Lower leg skin (tissue), 4 donors: ENCODE data around the gene POMT1. TPM values are rescaled to one million over a fixed set of nuclear protein-coding genes. Genes with fewer than 3 reads are reported as not detected.
A peak's percentile ranks its signal among the peaks of the same experiment; 100 is the strongest.

Experiments used
- DNase-seq, 2 donors: peaks; one replicate each; pipeline ENCODE4 v3.0.0-alpha.2; 2019; ENCODE audit warnings: low spot score in 2 of 2
- H3K4me3 ChIP-seq: fragments of 200-600 bp; sonication (generic); 2 replicates; pipeline ENCODE4 v1.5.1; 2017; ENCODE audit warnings: mild to moderate bottlenecking, low read depth; ENCODE audit not compliant: poor library complexity, severe bottlenecking
- CTCF ChIP-seq, 3 donors: fragments of 450-650 bp; IDR thresholded peaks; one replicate each; pipeline ENCODE4 v1.5.1; 2016; ENCODE audit warnings: antibody characterized with exemption in 3 of 3, mild to moderate bottlenecking in 3 of 3, moderate library complexity in 2 of 3
- POLR2A ChIP-seq, 2 donors: fragments of 450-650 bp; IDR thresholded peaks; one replicate each; pipeline ENCODE4 v1.6.1; 2016 to 2017; ENCODE audit warnings: antibody characterized with exemption in 2 of 2, mild to moderate bottlenecking in 1 of 2, moderate library complexity in 1 of 2
- WGBS, 2 donors: methylation state at CpG; one replicate each; pipeline ENCODE4 v1.1.5; 2018; 5-methylcytosine and 5-hydroxymethylcytosine counted together
- intact Hi-C: fragments of 100-400 bp; cut with DNase I; formaldehyde crosslinking; loops from one replicate; pipeline ENCODE4 v1.15.0; 2023; ENCODE audit warnings: low total_unique reads
- total RNA-seq, 4 donors: library from RNA; depleted of rRNA; stranded (reverse); fragments of >200 nt; gene quantifications; one replicate each; pipeline ENCODE4 v1.1.0, GENCODE V29; 2016

POMT1 gene
- total RNA-seq, 4 donors from 2014 or later = 23.9 to 29.0 (median 26.6) TPM

GRCh38 chr9:131464354-131465000 is 38.2 kb upstream of the POMT1 start:
- peak in 1 of 2 donors; percentile 76 for DNase-seq
- no peak overlapping the region for H3K4me3 ChIP-seq
- intact Hi-C loops = no loop called here
- TF ChIP-seq POLR2A (IDR thresholded peaks at IDR 0.05) (no peak), CTCF (IDR thresholded peaks at IDR 0.05) (no peak)
- WGBS, 2 donors = 90 to 91% methylated on average over 24 of the region's 24 CpGs

GRCh38 chr9:131465401-131465800 is 37.3 kb upstream of the POMT1 start:
- no peak overlapping the region for H3K4me3 ChIP-seq
- no peak for DNase-seq
- intact Hi-C loops = no loop called here
- TF ChIP-seq CTCF (IDR thresholded peaks at IDR 0.05) (no peak), POLR2A (IDR thresholded peaks at IDR 0.05) (no peak)
- WGBS, 2 donors = 70 to 73% methylated on average over 6 of the region's 6 CpGs

GRCh38 chr9:131467214-131467935 is 35.3 kb upstream of the POMT1 start:
- TF ChIP-seq POLR2A (IDR thresholded peaks at IDR 0.05) = no peak
- TF ChIP-seq CTCF (IDR thresholded peaks at IDR 0.05) = no peak
- 76 to 80% methylated on average over 13 of the region's 13 CpGs for WGBS, 2 donors
- DNase-seq = peak in 1 of 2 donors; percentile 85
- intact Hi-C loops = no loop called here
- no peak overlapping the region for H3K4me3 ChIP-seq

GRCh38 chr9:131468031-131468430 is 34.7 kb upstream of the POMT1 start:
- TF ChIP-seq CTCF (IDR thresholded peaks at IDR 0.05) = no peak
- TF ChIP-seq POLR2A (IDR thresholded peaks at IDR 0.05) = no peak
- no peak overlapping the region for H3K4me3 ChIP-seq
- 85 to 94% methylated on average over 4 of the region's 4 CpGs for WGBS, 2 donors
- intact Hi-C loops = no loop called here
- peak in 1 of 2 donors; percentile 20 for DNase-seq

GRCh38 chr9:131469356-131469755 is 33.4 kb upstream of the POMT1 start:
- peak in 1 of 2 donors; percentile 59 for DNase-seq
- H3K4me3 ChIP-seq = no peak overlapping the region
- TF ChIP-seq CTCF (IDR thresholded peaks at IDR 0.05) (no peak), POLR2A (IDR thresholded peaks at IDR 0.05) (no peak)
- intact Hi-C loops = no loop called here
- 84 to 95% methylated on average over 6 of the region's 6 CpGs for WGBS, 2 donors
